GM12878 (cell line): Measurements from ENCODE around the gene KDSR. TPM values are rescaled to one million over a fixed set of nuclear protein-coding genes. Genes with fewer than 3 reads are reported as not detected.

Experiments used
- ATAC-seq: fragments of 200-7000 bp; cut with Tn5 transposase; 3 replicates; pipeline ENCODE4 v1.9.1; 2020; ENCODE audit warnings: mild to moderate bottlenecking, moderate library complexity
- BruUV-seq: library from RNA; stranded (reverse); fragments of 400-500 nt; replicated peaks from 2 replicates; lab custom pipeline; 2021; lab: Mats Ljungman, UMichigan
- CTCF ChIA-PET: fragments of 300-600 bp; sonication (Branson Sonifier 250); formaldehyde crosslinking; extraction: SDS; loops from one replicate; lab custom pipeline; 2021; ENCODE audit warnings: inconsistent platforms; lab: Yijun Ruan, JAX
- POLR2A ChIA-PET: fragments of 350-600 bp; formaldehyde crosslinking; extraction: SDS; loops from one replicate; lab custom pipeline; 2021; ENCODE audit warnings: inconsistent platforms; lab: Charles Lee
- RAD21 ChIA-PET: fragments of 300-600 bp; sonication (Branson Sonifier 250); formaldehyde crosslinking; loops from one replicate; lab custom pipeline; 2023; ENCODE audit warnings: antibody characterized with exemption; ENCODE audit not compliant: unreplicated experiment; lab: Charles Lee
- SMC1A ChIA-PET: fragments of 300-600 bp; sonication (Branson Sonifier 250); formaldehyde crosslinking; loops from one replicate; lab custom pipeline; 2023; ENCODE audit not compliant: unreplicated experiment, uncharacterized antibody; lab: Charles Lee
- DNase-seq: peaks from one replicate; pipeline ENCODE4 v3.0.0-alpha.2; 2011; ENCODE audit warnings: low read depth, low spot score
- FAIRE-seq: peaks from 3 replicates; lab custom pipeline; 2011; peaks lifted over from hg19 to GRCh38; lab: Jason Lieb, UNC
- H2AFZ ChIP-seq: 2 replicates; pipeline ENCODE4 v1.6.0; 2011; ENCODE audit warnings: low read depth, low read length, control low read depth; ENCODE audit not compliant: control insufficient read depth
- H3K27ac ChIP-seq: 2 replicates; pipeline ENCODE4 v1.5.1; 2011; ENCODE audit warnings: control low read depth; ENCODE audit not compliant: control insufficient read depth, insufficient read depth
- H3K27me3 ChIP-seq, 2 experiments: replicated peaks in 1 of 2; 2 replicates each; pipeline versions ENCODE4 v1.6.0 to v1.6.1; 2011; ENCODE audit warnings: low read length in 1 of 2; ENCODE audit not compliant: control insufficient read depth in 2 of 2, insufficient read depth in 2 of 2
- H3K36me3 ChIP-seq, 2 experiments: 2 replicates each; pipeline ENCODE4 v1.5.1; 2011; ENCODE audit warnings: low read length in 1 of 2; ENCODE audit not compliant: control insufficient read depth in 2 of 2, insufficient read depth in 2 of 2
- H3K4me1 ChIP-seq: 2 replicates; pipeline ENCODE4 v1.6.1; 2011; ENCODE audit warnings: mild to moderate bottlenecking, low read length, moderate library complexity, mixed read lengths; ENCODE audit not compliant: control insufficient read depth, insufficient read depth
- H3K4me2 ChIP-seq: 2 replicates; pipeline ENCODE4 v1.6.0; 2011; ENCODE audit warnings: control low read depth; ENCODE audit not compliant: control insufficient read depth, insufficient read depth
- H3K4me3 ChIP-seq: fragments of 200-600 bp; sonication (generic); 2 replicates; pipeline ENCODE4 v1.5.1; 2016
- H3K79me2 ChIP-seq: 2 replicates; pipeline ENCODE4 v1.6.0; 2011; ENCODE audit warnings: low read length; ENCODE audit not compliant: control insufficient read depth, insufficient read depth
- H3K9ac ChIP-seq: 2 replicates; pipeline ENCODE4 v1.8.0; 2011; ENCODE audit warnings: low read length, control low read depth, mixed read lengths; ENCODE audit not compliant: control insufficient read depth, insufficient read depth
- H3K9me3 ChIP-seq: replicated peaks from 3 replicates; pipeline ENCODE4 v1.5.1; 2011; ENCODE audit warnings: mild to moderate bottlenecking, low read length; ENCODE audit not compliant: control insufficient read depth, insufficient read depth
- H4K20me1 ChIP-seq: 2 replicates; pipeline ENCODE4 v1.6.0; 2011; ENCODE audit not compliant: control insufficient read depth, insufficient read depth
- ATF7 ChIP-seq: fragments of 450-650 bp; IDR thresholded peaks from 2 replicates; pipeline ENCODE4 v1.6.1; 2016; ENCODE audit warnings: low read depth, mild to moderate bottlenecking
- CHD2 ChIP-seq: IDR thresholded peaks from 2 replicates; pipeline ENCODE4 v1.6.1; 2011; ENCODE audit warnings: low read depth, low read length, improper control_type of control experiment, borderline replicate concordance
- ELK1 ChIP-seq: IDR thresholded peaks from 2 replicates; pipeline ENCODE4 v1.6.1; 2012; ENCODE audit warnings: low read depth, low read length, improper control_type of control experiment
- IKZF1 ChIP-seq: fragments of 450-650 bp; conservative IDR thresholded peaks from 2 replicates; pipeline ENCODE4 v1.6.1; 2017; ENCODE audit warnings: antibody characterized with exemption, mild to moderate bottlenecking
- IKZF2 ChIP-seq, 2 experiments: fragments of 450-650 bp; IDR thresholded peaks; 2 replicates each; pipeline ENCODE4 v1.6.1; 2017; ENCODE audit warnings: mild to moderate bottlenecking in 2 of 2, moderate library complexity in 2 of 2
- NBN ChIP-seq: fragments of 450-650 bp; IDR thresholded peaks from 2 replicates; pipeline ENCODE4 v1.6.1; 2016
- NFIC ChIP-seq: IDR thresholded peaks from 2 replicates; pipeline ENCODE4 v1.6.1; 2012; ENCODE audit warnings: low read depth, mild to moderate bottlenecking, inconsistent platforms, low read length, moderate library complexity
- POLR2AphosphoS5 ChIP-seq: IDR thresholded peaks from 2 replicates; pipeline ENCODE4 v1.6.1; 2011; ENCODE audit warnings: mild to moderate bottlenecking, low read length, inconsistent platforms
- RAD21 ChIP-seq: IDR thresholded peaks from 2 replicates; pipeline ENCODE4 v1.6.1; 2011; ENCODE audit warnings: mild to moderate bottlenecking, low read depth, low read length, moderate library complexity; ENCODE audit not compliant: insufficient read depth
- RCOR1 ChIP-seq: conservative IDR thresholded peaks from 2 replicates; pipeline ENCODE4 v1.6.1; 2012; ENCODE audit warnings: low read depth, low read length, improper control_type of control experiment
- RELB ChIP-seq: fragments of 450-650 bp; IDR thresholded peaks from 2 replicates; pipeline ENCODE4 v1.6.1; 2017; ENCODE audit warnings: low read depth, mild to moderate bottlenecking, moderate library complexity
- RFX5 ChIP-seq: IDR thresholded peaks from 2 replicates; pipeline ENCODE4 v1.6.1; 2011; ENCODE audit warnings: low read depth, low read length, improper control_type of control experiment
- RUNX3 ChIP-seq: IDR thresholded peaks from 2 replicates; pipeline ENCODE4 v1.6.1; 2012; ENCODE audit warnings: low read length, inconsistent platforms
- SPI1 ChIP-seq: IDR thresholded peaks from 2 replicates; pipeline ENCODE4 v1.6.1; 2011; ENCODE audit warnings: low read depth, mild to moderate bottlenecking, low read length, moderate library complexity, borderline replicate concordance; ENCODE audit not compliant: insufficient read depth
- STAT1 ChIP-seq: fragments of 450-650 bp; conservative IDR thresholded peaks from 2 replicates; pipeline ENCODE4 v1.6.1; 2014; ENCODE audit warnings: antibody characterized with exemption, mild to moderate bottlenecking
- SUZ12 ChIP-seq: fragments of 200-600 bp; sonication (generic); IDR thresholded peaks from one replicate; pipeline ENCODE4 v1.6.1; 2018; ENCODE audit warnings: antibody characterized with exemption, mild to moderate bottlenecking; ENCODE audit not compliant: unreplicated experiment
- TCF3 ChIP-seq: IDR thresholded peaks from 2 replicates; pipeline ENCODE4 v1.6.1; 2012; ENCODE audit warnings: low read depth, mild to moderate bottlenecking, low read length, borderline replicate concordance; ENCODE audit not compliant: insufficient read depth
- USF1 ChIP-seq: IDR thresholded peaks from 2 replicates; pipeline ENCODE4 v1.6.1; 2011; ENCODE audit warnings: borderline replicate concordance, low read depth, mild to moderate bottlenecking, moderate library complexity, mixed read lengths, low read length; ENCODE audit not compliant: insufficient read depth; ENCODE audit errors: extremely low read length
- YBX1 ChIP-seq: fragments of 450-650 bp; IDR thresholded peaks from 2 replicates; pipeline ENCODE4 v1.6.1; 2016; ENCODE audit warnings: antibody characterized with exemption
- WGBS: methylation state at CpG from one replicate; pipeline ENCODE4 v1.1.6; 2016; ENCODE audit warnings: low lambda C conversion rate; ENCODE audit not compliant: insufficient replicate concordance, insufficient coverage; ENCODE audit errors: missing lambda C conversion rate; 5-methylcytosine and 5-hydroxymethylcytosine counted together
- in situ Hi-C: fragments of 300-500 bp; cut with MboI; formaldehyde crosslinking; loops from 9 replicates; pipeline ENCODE4 v1.14.3; 2018; ENCODE audit warnings: mixed read lengths
- intact Hi-C: fragments of 100-400 bp; cut with micrococcal nuclease; formaldehyde crosslinking; loops from one replicate; pipeline ENCODE4 v1.14.2; 2022; ENCODE audit not compliant: unreplicated experiment
- polyA plus RNA-seq, 11 experiments: library from polyadenylated mRNA; depleted of rRNA in 4 of 11; unstranded in 6 of 11; stranded (reverse) in 5 of 11; fragments of >200 nt; fragmentation: Nextera tagmentation in 4 of 11; fragmentation: Illumina TruSeq in 1 of 11; extraction: Ambion mirVana in 4 of 11; extraction: Trizol in 1 of 11; gene quantifications; 1 replicate in 1 of 11; 2 replicates in 10 of 11; pipeline versions ENCODE4 v1.2.1 to v1.2.3, GENCODE V29; 2011 to 2016; ENCODE audit warnings: inconsistent platforms in 2 of 11, missing spikeins in 2 of 11, low read depth in 1 of 11
- total RNA-seq, 4 experiments: library from RNA; depleted of rRNA in 3 of 4; stranded (reverse); fragments of >200 nt in 3 of 4; fragmentation: Illumina TruSeq in 1 of 4; extraction: Trizol in 1 of 4; gene quantifications; 2 replicates each; pipeline versions ENCODE4 v1.2.1 to v1.2.3, GENCODE V29; 2013 to 2021
- TF ChIP-seq, protein P1 (sequence below): fragments of 450-650 bp; IDR thresholded peaks from 2 replicates; pipeline ENCODE4 v1.6.1; 2016; ENCODE audit warnings: mild to moderate bottlenecking

The KDSR gene
- total and polyA plus RNA-seq, 10 of the 15 experiments (the other 5 are each of a cell fraction or from before 2014, with no cell fraction given) = 5.2 to 25.9 (median 14.3) TPM

DNA sequence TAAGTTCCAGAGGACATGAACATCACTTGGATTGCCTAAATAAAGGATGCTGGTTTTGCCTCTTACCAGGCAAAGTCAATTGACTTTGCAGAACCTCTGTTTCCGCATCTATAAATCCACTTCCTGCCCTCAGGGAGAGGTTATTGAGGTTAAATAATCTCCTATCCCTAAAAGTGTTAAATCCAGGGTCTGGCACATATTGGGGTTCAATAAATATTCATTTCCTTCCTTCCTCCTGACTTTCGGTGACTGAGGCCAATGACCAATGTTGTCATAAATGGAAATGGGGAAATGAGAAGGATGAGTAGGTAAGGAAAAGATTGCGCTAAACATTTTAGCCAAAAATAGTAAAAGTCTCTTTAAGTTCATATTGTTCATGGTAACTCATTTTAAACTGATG lies 63.5 kb downstream of the KDSR start:
- H3K4me2 ChIP-seq = peak overlapping the region; percentile 53; the same call in 1 of the 2 replicates
- intact Hi-C loops (no loop called here), in situ Hi-C loops (no loop called here)
- no peak overlapping the region for H3K9ac ChIP-seq
- no peaks in the 10 kb centered on the region for H3K9me3 ChIP-seq
- POLR2A ChIA-PET = interaction anchor here (3.0 kb wide), 1 partner anchor 8 kb away, joined by 18 read pairs; no protein-coding TSS in a partner anchor
- H3K36me3 ChIP-seq = peaks cover 5 to 18% of the 10 kb centered on the region in 2 experiments; a peak in 3 of 4 replicates
- RAD21 ChIA-PET = interaction anchor here (0.9 kb wide), 1 partner anchor 8 kb away, joined by 3 read pairs; no protein-coding TSS in a partner anchor
- SMC1A ChIA-PET = interaction anchor here (1.7 to 6.1 kb wide), 6 partner anchors 8 to 117 kb away, joined by 4 to 32 read pairs (median 10); partner anchors contain the start of gene BCL2
- BruUV-seq = no TSS peak
- DNase-seq (no peak), FAIRE-seq (no peak), ATAC-seq (no peak)
- H3K27me3 ChIP-seq = no peaks in the 10 kb centered on the region
- peak overlapping the region; percentile 43; the same call in 1 of the 2 replicates for H3K27ac ChIP-seq
- H4K20me1 ChIP-seq = no peaks in the 10 kb centered on the region; the same call in 1 of the 2 replicates
- H3K4me1 ChIP-seq = peaks cover 60% of the 10 kb centered on the region
- CTCF ChIA-PET = interaction anchor here (0.7 kb wide), 1 partner anchor 79 kb away, joined by 4 read pairs; no protein-coding TSS in a partner anchor
- 32% methylated on average over 3 of the region's 3 CpGs for WGBS
- H3K4me3 ChIP-seq = peak overlapping the region; percentile 37; the same call in 1 of the 2 replicates
- H2AFZ ChIP-seq = no peak overlapping the region
- peaks cover 99% of the 10 kb centered on the region for H3K79me2 ChIP-seq
- TF ChIP-seq RFX5 (no peak), NFIC (0 out of 2 replicates have a peak, but pooled peaks have one; percentile 41), USF1 (no peak), ELK1 (no peak), RELB (0 out of 2 replicates have a peak, but pooled peaks have one; percentile 30), SUZ12 (no peak), RAD21 (no peak), ATF7 (no peak), SPI1 (peak; percentile 44; the same call in 1 of the 2 replicates), RCOR1 (no peak), RUNX3 (peak; percentile 45; the same call in 1 of the 2 replicates), NBN (no peak), TCF3 (no peak), STAT1 (no peak), IKZF2 (IDR thresholded peaks at IDR 0.05) (peak; percentile 47 to 52; a peak in 3 of 4 replicates), IKZF1 (peak; percentile 36), POLR2AphosphoS5 (no peak), YBX1 (no peak), CHD2 (no peak)
- TF ChIP-seq, protein P1, sequence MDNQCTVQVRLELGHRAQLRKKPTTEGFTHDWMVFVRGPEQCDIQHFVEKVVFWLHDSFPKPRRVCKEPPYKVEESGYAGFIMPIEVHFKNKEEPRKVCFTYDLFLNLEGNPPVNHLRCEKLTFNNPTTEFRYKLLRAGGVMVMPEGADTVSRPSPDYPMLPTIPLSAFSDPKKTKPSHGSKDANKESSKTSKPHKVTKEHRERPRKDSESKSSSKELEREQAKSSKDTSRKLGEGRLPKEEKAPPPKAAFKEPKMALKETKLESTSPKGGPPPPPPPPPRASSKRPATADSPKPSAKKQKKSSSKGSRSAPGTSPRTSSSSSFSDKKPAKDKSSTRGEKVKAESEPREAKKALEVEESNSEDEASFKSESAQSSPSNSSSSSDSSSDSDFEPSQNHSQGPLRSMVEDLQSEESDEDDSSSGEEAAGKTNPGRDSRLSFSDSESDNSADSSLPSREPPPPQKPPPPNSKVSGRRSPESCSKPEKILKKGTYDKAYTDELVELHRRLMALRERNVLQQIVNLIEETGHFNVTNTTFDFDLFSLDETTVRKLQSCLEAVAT = no peak
